ENCODE results near the gene C10orf53.

DNA sequence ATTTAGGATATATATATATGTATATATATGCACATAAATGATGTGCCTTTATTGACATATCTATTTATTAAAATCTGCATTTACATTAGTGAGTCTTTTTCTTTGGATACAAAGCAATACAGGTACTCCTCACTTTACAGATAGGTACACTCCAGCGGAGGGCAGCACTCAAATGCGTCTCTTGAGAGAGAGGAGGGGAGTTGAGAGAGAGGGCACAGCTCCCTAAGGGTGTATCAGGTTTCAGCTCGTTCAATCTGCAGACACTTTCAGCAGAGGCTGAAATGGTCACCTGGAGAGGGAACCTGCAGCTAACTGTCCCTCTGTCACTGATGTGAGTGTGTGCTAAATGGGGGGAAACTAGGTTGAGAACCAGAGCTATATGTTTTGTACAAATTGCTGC is 21.5 kb downstream of the C10orf53 start:
- no peak for TF ChIP-seq EZH2 (IDR thresholded peaks at IDR 0.05; ENCODE audit: low read length, unreplicated experiment)
- TF ChIP-seq, protein P1, sequence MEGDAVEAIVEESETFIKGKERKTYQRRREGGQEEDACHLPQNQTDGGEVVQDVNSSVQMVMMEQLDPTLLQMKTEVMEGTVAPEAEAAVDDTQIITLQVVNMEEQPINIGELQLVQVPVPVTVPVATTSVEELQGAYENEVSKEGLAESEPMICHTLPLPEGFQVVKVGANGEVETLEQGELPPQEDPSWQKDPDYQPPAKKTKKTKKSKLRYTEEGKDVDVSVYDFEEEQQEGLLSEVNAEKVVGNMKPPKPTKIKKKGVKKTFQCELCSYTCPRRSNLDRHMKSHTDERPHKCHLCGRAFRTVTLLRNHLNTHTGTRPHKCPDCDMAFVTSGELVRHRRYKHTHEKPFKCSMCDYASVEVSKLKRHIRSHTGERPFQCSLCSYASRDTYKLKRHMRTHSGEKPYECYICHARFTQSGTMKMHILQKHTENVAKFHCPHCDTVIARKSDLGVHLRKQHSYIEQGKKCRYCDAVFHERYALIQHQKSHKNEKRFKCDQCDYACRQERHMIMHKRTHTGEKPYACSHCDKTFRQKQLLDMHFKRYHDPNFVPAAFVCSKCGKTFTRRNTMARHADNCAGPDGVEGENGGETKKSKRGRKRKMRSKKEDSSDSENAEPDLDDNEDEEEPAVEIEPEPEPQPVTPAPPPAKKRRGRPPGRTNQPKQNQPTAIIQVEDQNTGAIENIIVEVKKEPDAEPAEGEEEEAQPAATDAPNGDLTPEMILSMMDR (conservative IDR thresholded peaks at IDR 0.05; ENCODE audit: low read depth, low read length) = peak; percentile 49; the same call in 1 of the 2 replicates

Data from PC-3 (cell line).